Measurements from ENCODE around the gene HOXB6.

HOXB6 gene

DNA sequence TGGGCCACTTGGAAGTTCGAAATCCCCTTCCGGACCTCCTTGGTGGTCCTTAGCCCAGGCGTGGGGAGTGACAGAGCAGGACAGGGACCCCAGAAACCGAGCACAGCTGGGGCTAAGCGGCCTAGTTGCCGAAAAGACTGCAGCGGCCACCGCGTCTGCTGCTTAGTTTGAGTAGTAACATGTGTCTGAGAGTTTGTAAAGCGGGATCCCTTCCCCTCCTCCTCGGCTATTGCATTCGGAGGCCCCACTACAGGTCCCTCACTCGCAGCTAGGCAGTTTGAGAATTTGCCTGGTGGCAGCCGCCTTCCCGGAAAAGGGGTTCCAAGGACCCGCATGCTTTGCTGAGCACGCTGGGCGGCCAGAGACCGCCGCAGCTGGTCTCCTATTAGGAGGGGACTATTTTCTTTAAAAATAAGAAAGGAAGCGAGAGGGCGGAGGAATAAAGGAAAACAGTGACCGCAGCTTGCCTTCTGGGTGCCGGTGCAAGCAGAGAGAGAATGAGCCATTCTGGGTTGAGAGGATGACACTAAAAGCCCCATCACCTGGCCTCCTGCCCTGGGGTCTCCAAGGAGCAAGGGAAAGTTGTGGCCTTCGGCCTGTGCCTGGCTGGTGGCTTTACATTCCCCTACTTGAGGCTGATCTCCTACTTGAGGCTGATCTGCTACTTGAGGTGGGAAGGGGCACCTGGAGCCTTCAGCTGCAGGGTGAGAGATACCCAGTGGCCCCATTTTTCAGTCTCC lies 10.1 kb downstream of the HOXB6 start:
- no peak for DNase-seq (ENCODE audit: low read depth)

DNA sequence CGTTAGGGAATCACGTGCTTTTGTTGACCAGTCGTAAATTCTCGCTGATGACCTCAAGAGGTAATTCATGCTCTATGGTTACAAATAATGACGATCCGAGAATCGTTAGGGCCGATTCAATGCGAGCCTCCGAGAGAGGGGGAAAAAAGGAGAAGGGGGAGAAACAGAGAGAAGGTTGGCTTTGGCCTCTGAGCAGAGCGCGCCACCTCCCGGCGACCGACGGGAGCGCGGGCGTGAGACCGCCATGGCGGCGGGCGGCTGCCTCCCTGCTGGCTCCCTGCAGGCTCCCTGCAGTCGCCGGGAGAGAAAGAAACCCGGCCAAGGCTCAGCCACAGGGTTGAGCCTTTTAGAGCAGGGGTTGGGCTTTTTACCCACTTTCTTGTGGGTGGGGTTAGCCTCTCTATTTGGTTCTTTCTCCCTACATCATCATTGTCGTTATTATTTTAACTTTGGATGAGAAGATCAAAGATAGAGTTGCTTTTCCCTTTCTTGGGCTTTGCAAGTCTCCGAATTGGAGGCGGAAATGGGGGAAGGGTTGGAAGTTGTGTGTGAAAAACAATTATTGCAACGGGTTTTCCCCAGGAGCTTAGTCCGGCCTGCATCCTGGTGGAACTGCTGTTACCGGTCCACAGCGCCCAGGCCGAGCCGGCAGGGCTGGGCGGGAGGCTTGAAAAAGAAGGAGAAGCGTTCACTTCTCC lies 10.8 kb downstream of the HOXB6 start:
- peak; percentile 73 for DNase-seq (ENCODE audit: low read depth)

DNA sequence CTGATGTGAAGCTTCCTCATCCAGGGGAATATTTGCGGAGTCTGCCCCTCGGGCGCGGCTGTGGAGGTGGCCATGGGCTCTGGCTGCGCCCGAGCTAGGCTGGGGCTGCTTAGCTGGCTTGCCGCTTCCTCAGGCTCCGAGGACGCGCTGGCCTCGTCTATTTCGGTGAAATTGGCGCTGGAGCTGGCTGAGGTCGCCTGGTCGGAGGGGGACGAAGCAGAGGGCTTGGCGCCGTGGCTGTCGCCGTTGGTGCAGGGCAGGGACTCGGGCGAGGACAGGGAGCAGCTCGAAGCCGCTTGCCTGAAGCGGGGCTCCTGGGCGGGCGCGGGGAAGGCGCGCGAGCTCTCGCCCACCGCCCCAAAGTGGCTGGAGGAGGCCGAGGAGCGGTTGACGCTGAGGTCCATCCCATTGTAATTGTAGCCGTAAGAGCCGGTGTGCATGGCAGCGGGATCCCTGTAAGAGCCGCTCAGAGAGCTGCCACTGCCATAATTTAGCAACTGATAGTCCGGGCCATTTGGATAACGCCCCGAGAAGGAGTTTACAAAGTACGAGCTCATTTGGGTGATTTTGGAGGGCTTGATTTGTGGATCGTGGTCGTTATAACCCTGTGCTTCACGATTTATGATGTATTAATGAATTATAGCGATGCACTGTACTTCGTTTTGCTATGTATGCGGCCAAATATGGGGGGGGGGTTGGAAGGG lies 11.5 kb downstream of the HOXB6 start, which contains the start of gene HOXB5:
TSS of gene HOXB5 (minus strand) at position 654 of the 704 bp plus-strand sequence. CDS start at position 557, 97 bp downstream.
- DNase-seq (ENCODE audit: low read depth) = no peak

- DNase-seq (ENCODE audit: low read depth) = no peak
Observed at GRCh38 chr17:48592577-48592976, 12.2 kb downstream of the HOXB6 start.

GRCh38 chr17:48592057-48592514 lies 12.7 kb downstream of the HOXB6 start:
- DNase-seq (ENCODE audit: low read depth) = no peak

- DNase-seq (ENCODE audit: low read depth) = no peak
Observed at GRCh38 chr17:48591255-48592056, 13.3 kb downstream of the HOXB6 start.

DNA sequence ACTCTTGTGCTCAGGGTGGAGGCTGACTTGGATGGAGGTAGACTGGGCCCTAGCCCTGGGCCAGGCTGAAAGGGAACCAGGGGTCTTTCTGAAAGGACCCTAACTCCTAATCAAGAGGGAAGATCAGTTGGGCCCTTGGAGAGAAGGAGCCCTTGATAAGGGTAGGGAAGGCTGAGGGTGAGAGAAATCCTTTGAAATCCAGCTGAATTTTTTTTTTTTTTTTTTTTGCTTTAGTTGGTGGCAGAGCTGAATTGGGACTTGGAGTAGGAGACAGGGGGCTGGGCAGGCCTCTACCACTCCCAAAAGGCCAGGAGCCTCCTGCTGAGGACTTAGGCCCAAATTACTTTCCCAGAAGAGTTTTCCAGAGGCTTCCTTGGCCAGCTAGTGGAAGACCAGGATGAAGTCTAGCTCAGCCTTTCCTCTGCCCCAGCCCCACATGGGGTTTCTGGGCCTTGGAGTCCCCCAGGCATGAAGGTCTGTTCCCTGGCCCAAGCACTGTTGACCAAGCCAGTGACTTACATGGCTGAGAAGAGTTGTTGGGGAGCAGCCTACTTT lies 14.1 kb downstream of the HOXB6 start:
- no peak for DNase-seq (ENCODE audit: low read depth)

DNA sequence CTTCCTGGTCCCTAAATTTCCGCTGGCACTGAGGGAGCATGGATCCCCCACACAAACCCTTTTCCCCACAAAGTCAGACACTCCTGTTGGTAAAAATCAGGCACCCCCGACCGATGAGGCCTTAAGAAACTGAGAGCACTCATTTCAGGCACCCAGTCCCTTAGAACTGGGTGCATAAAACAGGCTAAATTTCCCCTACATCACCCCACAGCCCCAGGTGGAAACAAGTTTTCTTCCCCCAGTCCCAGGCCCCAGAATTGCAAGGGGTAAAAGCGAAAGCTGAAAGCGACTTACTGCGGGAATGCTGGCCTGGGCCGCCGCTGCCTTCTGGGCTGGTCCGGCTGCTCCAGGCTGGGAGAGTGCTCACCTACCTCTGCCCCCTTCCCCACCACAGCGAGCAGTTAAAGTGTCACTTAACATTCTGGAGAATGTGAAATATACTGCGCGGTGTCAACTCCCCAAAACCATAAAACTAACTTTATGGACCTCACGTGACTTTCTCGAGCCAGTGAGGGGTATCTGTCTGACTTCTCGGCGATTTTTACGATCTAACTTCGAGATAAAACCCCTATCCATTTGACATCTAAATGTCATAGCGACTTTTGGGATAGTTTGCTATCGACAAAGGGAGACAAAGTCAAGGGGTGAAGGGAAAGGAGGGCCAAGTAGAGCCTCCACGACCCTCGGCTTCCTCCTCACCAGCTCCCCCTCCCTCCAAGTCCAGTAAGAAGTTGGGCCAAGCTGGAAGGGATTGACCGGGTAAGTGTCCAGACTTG lies 14.8 kb downstream of the HOXB6 start, which contains the start of gene HOXB3:
TSS of gene HOXB3 (minus strand) at position 411 of the 776 bp plus-strand sequence. CDS start 37,767 bp downstream, outside the sequence.
- DNase-seq (ENCODE audit: low read depth) = no peak

GRCh38 chr17:48589060-48589830 lies 15.5 kb downstream of the HOXB6 start:
- no peak for DNase-seq (ENCODE audit: low read depth)

DNA sequence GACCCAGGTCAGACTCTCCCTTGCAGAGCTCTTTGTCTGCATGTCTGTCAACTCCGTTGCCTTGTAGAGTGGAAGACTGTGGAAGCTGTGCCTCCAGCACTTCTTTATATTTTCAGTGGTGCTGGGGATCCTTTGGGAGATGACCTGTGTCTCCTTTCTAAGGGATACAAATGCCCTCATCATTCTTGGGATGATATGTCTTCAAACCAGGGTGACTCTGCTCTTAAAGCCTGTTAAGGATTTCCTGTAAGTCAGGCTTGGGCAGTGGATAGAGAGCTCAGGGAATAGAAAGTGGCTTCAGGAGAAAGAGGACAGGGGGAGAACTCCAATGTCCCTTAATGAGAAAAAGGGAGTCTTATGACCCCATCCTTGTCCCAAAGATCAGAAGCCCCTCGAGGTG lies 16.3 kb downstream of the HOXB6 start:
- DNase-seq (ENCODE audit: low read depth) = no peak

GRCh38 chr17:48588074-48588415 lies 16.7 kb downstream of the HOXB6 start:
- no peak for DNase-seq (ENCODE audit: low read depth)

- DNase-seq (ENCODE audit: low read depth) = no peak
Observed at GRCh38 chr17:48587276-48588073, 17.3 kb downstream of the HOXB6 start.

- no peak for DNase-seq (ENCODE audit: low read depth)
Observed at GRCh38 chr17:48586355-48587258, 18.2 kb downstream of the HOXB6 start.

DNA sequence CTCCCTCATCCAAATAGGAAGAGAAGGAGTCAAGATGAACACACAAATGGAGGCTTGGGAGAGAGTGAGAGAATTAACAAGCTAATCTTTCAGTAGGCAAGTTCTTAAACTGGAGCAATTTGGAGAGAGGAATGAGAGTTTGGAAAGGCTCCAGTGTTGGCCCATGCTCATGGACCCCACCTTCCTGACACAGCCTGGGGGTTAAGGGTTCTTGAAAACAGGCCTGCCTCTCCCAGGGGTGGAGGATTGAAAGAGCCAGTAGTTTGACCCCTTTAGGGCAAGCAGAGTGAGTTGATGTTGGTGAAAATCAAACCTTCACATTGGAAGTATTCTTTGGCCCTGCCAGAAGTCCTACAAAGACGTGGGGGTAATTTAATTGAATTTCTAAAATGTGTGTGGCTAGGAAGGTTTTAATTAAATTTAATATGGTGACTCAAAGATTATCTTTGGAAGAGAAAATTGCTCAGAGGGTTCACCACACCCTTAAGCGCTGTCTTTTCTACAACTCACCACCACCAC lies 20.5 kb downstream of the HOXB6 start:
- DNase-seq (ENCODE audit: low read depth) = no peak

DNA sequence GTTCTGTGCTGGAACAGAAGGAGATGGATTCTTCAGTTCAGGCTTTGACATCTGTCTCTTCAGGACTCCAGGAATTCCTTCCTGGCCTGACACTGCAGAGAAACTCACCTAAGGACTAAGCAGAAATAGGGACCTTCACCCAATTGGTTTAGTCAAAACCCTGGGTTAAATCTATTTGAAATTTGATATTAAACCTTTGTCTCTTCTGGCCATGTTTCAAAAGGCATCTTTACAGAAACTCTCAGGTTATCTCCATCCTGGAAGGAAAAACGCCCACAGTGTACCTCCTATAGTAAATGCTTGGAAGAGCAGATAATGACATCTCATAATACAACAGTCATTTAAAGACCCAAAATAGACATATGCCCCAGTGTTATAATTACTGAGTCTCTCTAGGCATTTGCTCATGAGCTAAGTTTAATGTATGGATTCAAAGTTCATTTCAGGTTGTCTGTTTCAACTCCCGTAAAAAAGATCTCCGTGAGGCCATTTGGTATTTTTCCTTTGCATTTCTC lies 21.0 kb downstream of the HOXB6 start:
- no peak for DNase-seq (ENCODE audit: low read depth)

DNA sequence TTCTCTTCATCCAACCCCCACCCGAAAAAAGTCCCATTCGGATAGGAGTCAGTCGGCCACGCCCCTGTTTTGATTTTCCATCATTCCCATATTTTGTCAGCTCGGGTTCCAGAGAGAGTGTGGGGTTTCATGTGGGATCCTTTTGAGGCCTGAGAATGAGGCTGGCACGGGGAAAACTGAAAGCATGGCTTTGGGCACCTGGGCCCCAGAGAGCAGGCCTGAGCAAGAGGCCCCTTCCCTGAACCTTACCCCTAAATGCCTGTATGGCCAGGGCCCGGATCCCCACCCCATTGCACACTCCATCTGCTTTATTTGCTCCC lies 22.1 kb downstream of the HOXB6 start:
- DNase-seq (ENCODE audit: low read depth) = no peak

- DNase-seq (ENCODE audit: low read depth) = no peak
Observed at GRCh38 chr17:48579760-48580554, 24.8 kb downstream of the HOXB6 start.
